IMR-90 (cell line): Measurements from ENCODE around the gene STARD8. TPM values are rescaled to one million over a fixed set of nuclear protein-coding genes. Genes with fewer than 3 reads are reported as not detected.

Source experiments
- ATAC-seq: fragments of 200-7000 bp; cut with Tn5 transposase; 2 replicates; pipeline ENCODE4 v1.9.1; 2020; ENCODE audit warnings: low read depth, mild to moderate bottlenecking, moderate library complexity
- BruUV-seq: library from RNA; stranded (reverse); fragments of 400-500 nt; replicated peaks from 2 replicates; lab custom pipeline; 2021; lab: Mats Ljungman, UMichigan
- CTCF ChIA-PET: fragments of 300-600 bp; formaldehyde crosslinking; extraction: SDS; loops from one replicate; lab custom pipeline; 2021; ENCODE audit warnings: antibody characterized with exemption; lab: Yijun Ruan, JAX
- POLR2A ChIA-PET: fragments of 300-600 bp; sonication (Branson Sonifier 250); formaldehyde crosslinking; loops from one replicate; lab custom pipeline; 2022; ENCODE audit warnings: antibody characterized with exemption; ENCODE audit not compliant: unreplicated experiment; lab: Charles Lee
- DNase-seq: peaks from one replicate; pipeline ENCODE4 v3.0.0; 2013
- H2AFZ ChIP-seq: replicated peaks from 2 replicates; pipeline ENCODE3; 2013; ENCODE audit warnings: low read length, mild to moderate bottlenecking; ENCODE audit not compliant: poor library complexity
- H2AK5ac ChIP-seq: 2 replicates; pipeline ENCODE4 v1.6.1; 2013; ENCODE audit warnings: low read depth, low read length, inconsistent platforms
- H2AK9ac ChIP-seq: replicated peaks from 2 replicates; pipeline ENCODE3; 2013; ENCODE audit warnings: mild to moderate bottlenecking, low read depth, low read length, moderate library complexity; ENCODE audit not compliant: poor library complexity
- H2BK120ac ChIP-seq: 2 replicates; pipeline ENCODE4 v1.6.1; 2013; ENCODE audit warnings: low read depth, low read length, inconsistent platforms
- H2BK15ac ChIP-seq: 3 replicates; pipeline ENCODE4 v1.6.1; 2013; ENCODE audit warnings: low read depth, low read length, inconsistent platforms
- H2BK20ac ChIP-seq: 2 replicates; pipeline ENCODE4 v1.6.1; 2013; ENCODE audit warnings: low read depth, mild to moderate bottlenecking, inconsistent platforms, low read length, moderate library complexity
- H2BK5ac ChIP-seq: 2 replicates; pipeline ENCODE4 v1.6.1; 2013; ENCODE audit warnings: mild to moderate bottlenecking, low read depth, low read length, inconsistent platforms; ENCODE audit not compliant: poor library complexity, severe bottlenecking
- H3K14ac ChIP-seq: replicated peaks from 2 replicates; pipeline ENCODE4 v1.6.1; 2013; ENCODE audit warnings: low read depth, low read length, inconsistent platforms
- H3K18ac ChIP-seq: 2 replicates; pipeline ENCODE4 v1.6.1; 2013; ENCODE audit warnings: low read depth, low read length, control low read depth
- H3K23ac ChIP-seq: 2 replicates; pipeline ENCODE4 v1.6.1; 2013; ENCODE audit warnings: low read depth, low read length, inconsistent platforms
- H3K27ac ChIP-seq: 2 replicates; pipeline ENCODE4 v1.5.1; 2013; ENCODE audit warnings: mild to moderate bottlenecking, control low read depth, low read length; ENCODE audit not compliant: insufficient read depth
- H3K27me3 ChIP-seq: 2 replicates; pipeline ENCODE4 v1.6.1; 2013; ENCODE audit warnings: low read length; ENCODE audit not compliant: control insufficient read depth, insufficient read depth
- H3K36me3 ChIP-seq: 2 replicates; pipeline ENCODE4 v1.6.1; 2013; ENCODE audit warnings: low read length, mixed read lengths; ENCODE audit not compliant: control insufficient read depth, insufficient read depth
- H3K4ac ChIP-seq: 2 replicates; pipeline ENCODE4 v1.6.1; 2013; ENCODE audit warnings: low read depth, low read length, inconsistent platforms
- H3K4me1 ChIP-seq: 2 replicates; pipeline ENCODE4 v1.6.1; 2013; ENCODE audit warnings: low read length, mixed read lengths; ENCODE audit not compliant: control insufficient read depth, insufficient read depth
- H3K4me2 ChIP-seq: 2 replicates; pipeline ENCODE4 v1.6.1; 2013; ENCODE audit warnings: low read depth, mild to moderate bottlenecking, control low read depth, low read length, moderate library complexity
- H3K4me3 ChIP-seq: 2 replicates; pipeline ENCODE4 v1.5.1; 2013; ENCODE audit warnings: low read depth, mild to moderate bottlenecking, control low read depth, low read length, moderate library complexity; ENCODE audit not compliant: insufficient read depth
- H3K56ac ChIP-seq: 2 replicates; pipeline ENCODE4 v1.6.1; 2013; ENCODE audit warnings: low read length, inconsistent platforms; ENCODE audit not compliant: insufficient read depth; ENCODE audit errors: extremely low read depth
- H3K79me1 ChIP-seq, 2 experiments: 2 replicates each; pipeline ENCODE4 v1.6.1; 2013; ENCODE audit warnings: low read length in 2 of 2, inconsistent platforms in 1 of 2, low read depth in 1 of 2
- H3K9ac ChIP-seq: 2 replicates; pipeline ENCODE4 v1.6.1; 2013; ENCODE audit warnings: low read depth, low read length, control low read depth
- H3K9me1 ChIP-seq: 2 replicates; pipeline ENCODE4 v1.6.1; 2013; ENCODE audit warnings: low read length, inconsistent platforms; ENCODE audit not compliant: insufficient read depth
- H3K9me3 ChIP-seq: 2 replicates; pipeline ENCODE4 v1.6.1; 2013; ENCODE audit warnings: low read length; ENCODE audit not compliant: control insufficient read depth, insufficient read depth
- H4K20me1 ChIP-seq: 2 replicates; pipeline ENCODE4 v1.6.1; 2013; ENCODE audit warnings: low read length, inconsistent platforms; ENCODE audit not compliant: insufficient read depth
- H4K5ac ChIP-seq: 2 replicates; pipeline ENCODE4 v1.6.1; 2013; ENCODE audit warnings: mild to moderate bottlenecking, low read depth, low read length, control low read depth
- H4K8ac ChIP-seq, 2 experiments: 2 replicates each; pipeline ENCODE4 v1.6.1; 2013; ENCODE audit warnings: low read depth in 2 of 2, low read length in 2 of 2, control low read depth in 1 of 2, inconsistent platforms in 1 of 2
- H4K91ac ChIP-seq: 2 replicates; pipeline ENCODE4 v1.6.1; 2013; ENCODE audit warnings: low read depth, low read length, inconsistent platforms; ENCODE audit not compliant: insufficient read depth
- BHLHE40 ChIP-seq: fragments of 150-350 bp; IDR thresholded peaks from 2 replicates; pipeline ENCODE4 v1.6.1; 2016; ENCODE audit warnings: mild to moderate bottlenecking, low read depth, low read length
- FOS ChIP-seq: fragments of 150-350 bp; IDR thresholded peaks from 2 replicates; pipeline ENCODE4 v1.6.1; 2016; ENCODE audit warnings: low read depth, low read length
- MAZ ChIP-seq: IDR thresholded peaks from 2 replicates; pipeline ENCODE4 v1.6.1; 2012; ENCODE audit warnings: low read depth, mild to moderate bottlenecking, low read length, improper control_type of control experiment, moderate library complexity, borderline replicate concordance
- MXI1 ChIP-seq: IDR thresholded peaks from 2 replicates; pipeline ENCODE4 v1.6.1; 2012; ENCODE audit warnings: low read depth, mild to moderate bottlenecking, low read length, moderate library complexity, borderline replicate concordance
- RAD21 ChIP-seq: IDR thresholded peaks from 2 replicates; pipeline ENCODE4 v1.6.1; 2012; ENCODE audit warnings: low read length, improper control_type of control experiment
- RCOR1 ChIP-seq: IDR thresholded peaks from 2 replicates; pipeline ENCODE4 v1.6.1; 2012; ENCODE audit warnings: mild to moderate bottlenecking, low read length, improper control_type of control experiment; ENCODE audit not compliant: insufficient replicate concordance
- WGBS, 2 experiments: methylation state at CpG; one replicate each; pipeline versions ENCODE4 v1.1.5 to v1.1.7; 2013; ENCODE audit warnings: missing lambda C conversion rate in 2 of 2; ENCODE audit not compliant: insufficient read length in 1 of 2; ENCODE audit errors: extremely low coverage in 2 of 2; 5-methylcytosine and 5-hydroxymethylcytosine counted together
- dilution Hi-C: fragments of 300-500 bp; cut with HindIII; formaldehyde crosslinking; loops from one replicate; pipeline ENCODE4 v1.14.3; 2018; ENCODE audit warnings: low sequenced_read_pairs; ENCODE audit not compliant: unreplicated experiment
- in situ Hi-C: fragments of 300-500 bp; cut with MboI; formaldehyde crosslinking; loops from 3 replicates; pipeline ENCODE4 v1.14.3; 2019; ENCODE audit warnings: low sequenced_read_pairs, inconsistent platforms, mixed read lengths
- intact Hi-C: fragments of 100-400 bp; cut with micrococcal nuclease; formaldehyde crosslinking; loops from 2 replicates; pipeline ENCODE4 v1.10.0; 2022
- polyA plus RNA-seq, 3 experiments: library from polyadenylated mRNA; depleted of rRNA; stranded (reverse); fragments of >200 nt; gene quantifications; 2 replicates each; pipeline ENCODE4 v1.2.3, GENCODE V29; 2012; ENCODE audit warnings: low replicate concordance in 1 of 3
- total RNA-seq: library from RNA; depleted of rRNA; stranded (reverse); fragments of >200 nt; gene quantifications from 2 replicates; pipeline ENCODE4 v1.2.3, GENCODE V29; 2012
- TF ChIP-seq, protein P1 (sequence below): conservative IDR thresholded peaks from 2 replicates; pipeline ENCODE4 v1.5.1; 2012; ENCODE audit warnings: mild to moderate bottlenecking, low read depth, low read length, improper control_type of control experiment

Gene STARD8
- total and polyA plus RNA-seq, 2 of the 4 experiments (the other 2 are of a cell fraction) = 1.6 to 2.3 TPM

DNA sequence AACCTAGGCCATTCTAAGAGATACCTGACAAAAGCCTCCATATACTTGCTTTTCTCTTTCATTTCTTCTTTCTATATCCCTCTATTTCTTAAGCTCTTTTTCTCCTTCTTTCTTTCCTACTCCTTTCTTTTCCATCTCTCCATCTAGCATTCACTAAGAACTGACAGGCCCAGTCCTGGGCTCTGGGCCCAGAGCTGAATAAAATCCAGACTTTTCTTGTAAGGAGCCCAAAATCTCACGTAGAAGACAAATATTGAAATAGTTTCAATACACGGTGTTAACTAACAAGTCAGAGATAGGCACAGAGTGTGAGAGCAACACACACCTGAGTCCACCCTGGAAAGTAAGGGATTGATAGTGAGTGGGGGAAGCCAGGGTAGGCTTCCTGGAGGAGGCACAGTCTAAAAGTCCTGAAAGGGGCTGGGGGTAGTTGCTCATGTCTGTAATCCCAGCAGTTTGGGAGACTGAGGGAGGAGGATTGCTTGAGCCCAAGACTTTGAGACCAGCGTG, 108.2 kb downstream of the STARD8 start:
- Histone ChIP-seq H3K4me1 (no peaks in the 10 kb centered on the region), H3K4ac (no peak overlapping the region), H2AK9ac (no peak overlapping the region), H3K4me2 (no peak overlapping the region), H3K79me1 (no peaks in the 10 kb centered on the region), H3K4me3 (no peak overlapping the region), H2AFZ (no peak overlapping the region), H2BK120ac (no peak overlapping the region), H2BK20ac (no peak overlapping the region), H2AK5ac (no peak overlapping the region), H3K18ac (no peak overlapping the region), H3K14ac (no peak overlapping the region), H3K56ac (no peak overlapping the region), H4K20me1 (no peaks in the 10 kb centered on the region), H3K9me3 (peaks cover 4% of the 10 kb centered on the region), H3K27ac (no peak overlapping the region), H4K91ac (no peak overlapping the region), H3K23ac (no peak overlapping the region), H3K36me3 (no peaks in the 10 kb centered on the region), H4K5ac (no peak overlapping the region), H3K27me3 (peaks cover 34% of the 10 kb centered on the region), H3K9me1 (no peaks in the 10 kb centered on the region), H2BK5ac (no peak overlapping the region), H4K8ac (no peak overlapping the region), H3K9ac (no peak overlapping the region), H2BK15ac (no peak overlapping the region)
- no peak for DNase-seq
- no peak for ATAC-seq
- in situ Hi-C loops (no loop called here), dilution Hi-C loops (no loop called here), intact Hi-C loops (no loop called here)
- ChIA-PET CTCF (no interaction called here), POLR2A (no interaction called here)
- BruUV-seq = no TSS peak
- WGBS, 2 experiments = no CpG with 5 or more reads among the region's 3 CpGs
- TF ChIP-seq MAZ (no peak), RAD21 (no peak), FOS (no peak), RCOR1 (no peak), BHLHE40 (no peak), MXI1 (no peak)
- TF ChIP-seq, protein P1, sequence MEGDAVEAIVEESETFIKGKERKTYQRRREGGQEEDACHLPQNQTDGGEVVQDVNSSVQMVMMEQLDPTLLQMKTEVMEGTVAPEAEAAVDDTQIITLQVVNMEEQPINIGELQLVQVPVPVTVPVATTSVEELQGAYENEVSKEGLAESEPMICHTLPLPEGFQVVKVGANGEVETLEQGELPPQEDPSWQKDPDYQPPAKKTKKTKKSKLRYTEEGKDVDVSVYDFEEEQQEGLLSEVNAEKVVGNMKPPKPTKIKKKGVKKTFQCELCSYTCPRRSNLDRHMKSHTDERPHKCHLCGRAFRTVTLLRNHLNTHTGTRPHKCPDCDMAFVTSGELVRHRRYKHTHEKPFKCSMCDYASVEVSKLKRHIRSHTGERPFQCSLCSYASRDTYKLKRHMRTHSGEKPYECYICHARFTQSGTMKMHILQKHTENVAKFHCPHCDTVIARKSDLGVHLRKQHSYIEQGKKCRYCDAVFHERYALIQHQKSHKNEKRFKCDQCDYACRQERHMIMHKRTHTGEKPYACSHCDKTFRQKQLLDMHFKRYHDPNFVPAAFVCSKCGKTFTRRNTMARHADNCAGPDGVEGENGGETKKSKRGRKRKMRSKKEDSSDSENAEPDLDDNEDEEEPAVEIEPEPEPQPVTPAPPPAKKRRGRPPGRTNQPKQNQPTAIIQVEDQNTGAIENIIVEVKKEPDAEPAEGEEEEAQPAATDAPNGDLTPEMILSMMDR = no peak
